ENCODE measurements around the gene NOC4L.
A peak's percentile ranks its signal among the peaks of the same experiment; 100 is the strongest.
"Not testable (repeated sequence)": the region's sequence is repeated elsewhere in the genome, so short reads cannot be mapped to it uniquely, and the experiment has no call there.

The NOC4L gene

DNA sequence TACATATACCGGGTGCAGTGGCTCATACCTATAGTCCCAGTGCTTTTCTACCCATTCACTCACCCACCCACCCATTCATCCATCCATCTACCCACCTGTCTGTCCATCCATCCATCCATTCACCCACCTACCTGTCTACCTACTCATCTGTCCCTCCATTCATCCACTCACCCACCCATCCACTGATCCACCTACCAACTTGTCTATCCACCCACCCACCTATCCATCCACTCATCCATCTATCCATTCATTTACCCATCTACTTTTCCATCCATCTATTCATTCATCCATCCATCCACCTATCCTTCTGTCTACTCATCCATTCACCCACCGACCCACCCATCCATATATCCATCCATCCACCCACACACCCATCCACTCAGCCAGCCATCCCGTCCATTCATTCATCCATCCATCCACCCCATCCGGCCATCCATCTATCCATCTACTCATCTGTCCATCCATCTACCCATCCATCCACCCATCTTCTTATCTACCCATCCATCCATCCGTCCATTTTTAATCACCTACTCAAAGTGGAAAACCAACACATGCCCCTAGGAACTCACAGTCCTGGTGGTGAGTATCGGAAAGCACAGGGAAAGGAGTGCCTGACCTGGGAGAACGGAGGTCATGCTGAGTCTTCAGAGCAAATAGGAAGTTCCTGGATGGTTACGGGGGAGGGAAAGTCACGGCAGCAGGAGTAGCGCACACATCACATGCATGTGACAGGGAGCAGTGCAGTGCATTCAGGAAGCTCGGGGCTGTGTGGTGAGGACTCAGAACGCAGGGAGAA is 20.1 kb upstream of the NOC4L start:
- no peak for DNase-seq (ENCODE audit: low spot score)

DNA sequence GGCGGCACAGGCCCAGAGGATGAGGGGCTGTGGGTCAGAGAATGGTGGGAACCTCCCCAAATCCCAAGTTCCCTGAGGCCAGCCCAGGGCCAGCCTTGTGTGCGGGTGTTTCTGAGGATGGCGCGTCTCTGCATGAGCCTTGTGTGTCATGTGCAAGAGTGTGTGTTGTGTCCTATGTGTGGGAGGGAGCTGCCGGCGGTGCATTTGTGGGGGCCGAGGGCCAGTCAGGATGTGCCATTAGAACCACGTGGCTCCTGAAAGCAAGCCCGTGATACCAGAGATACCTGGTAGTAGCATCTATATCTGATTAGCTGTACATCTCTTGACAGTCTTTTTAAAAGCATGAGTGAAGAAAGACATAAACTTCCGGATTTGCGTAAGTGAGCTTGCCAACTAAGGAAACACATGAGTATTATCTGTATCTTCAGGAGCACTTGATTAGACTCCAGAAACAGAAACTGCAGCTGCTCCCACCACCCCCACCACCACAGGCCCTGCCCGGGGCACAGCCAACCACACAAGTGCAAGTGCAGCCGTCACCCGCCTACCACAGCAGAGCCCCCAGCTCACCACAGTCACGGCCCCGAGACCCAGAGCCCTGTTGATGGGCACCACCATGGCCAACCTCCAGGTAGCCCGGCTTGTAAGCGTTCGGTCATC is 19.4 kb upstream of the NOC4L start:
- no peak for DNase-seq (ENCODE audit: low spot score)

DNA sequence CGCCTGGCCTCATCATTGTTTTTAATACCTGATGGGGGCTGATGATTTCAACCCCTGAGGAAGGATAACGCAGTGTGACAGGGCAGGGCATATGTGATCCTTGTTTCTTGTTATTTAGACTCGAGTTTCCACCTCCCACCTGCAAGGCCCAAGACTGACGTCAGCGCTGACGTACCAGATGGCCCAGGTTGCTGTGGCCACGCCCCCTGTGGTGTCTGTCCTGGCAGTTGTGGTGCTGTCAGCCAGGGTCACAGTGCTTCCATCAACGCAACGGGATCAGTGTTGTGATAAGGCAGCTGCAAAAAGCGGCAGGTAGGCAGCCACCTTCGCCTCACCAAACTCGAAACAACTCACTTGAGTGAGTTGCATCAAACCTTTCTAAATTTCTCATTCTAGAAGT is 18.5 kb upstream of the NOC4L start:
- no peak for DNase-seq (ENCODE audit: low spot score)

DNA sequence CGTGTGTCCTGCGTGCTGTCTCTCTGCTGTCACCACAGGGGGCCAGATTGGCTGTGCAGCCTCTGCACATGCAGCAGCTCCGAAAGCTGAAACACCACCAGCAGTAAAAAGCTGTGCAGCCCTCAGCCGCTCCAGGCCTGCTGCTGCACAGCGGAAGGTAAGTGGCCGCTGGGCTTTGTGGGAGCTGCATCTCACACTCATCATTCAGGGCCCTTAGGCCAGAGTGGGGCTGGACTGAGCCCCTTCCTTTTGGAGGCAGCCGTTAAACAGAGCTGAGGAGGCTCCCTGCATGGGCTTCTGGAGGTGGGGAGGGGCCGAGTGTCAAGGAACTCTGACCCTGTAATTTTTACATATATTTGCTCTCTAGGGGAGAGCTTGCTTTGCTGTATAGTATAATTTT is 17.2 kb upstream of the NOC4L start:
- DNase-seq (ENCODE audit: low spot score) = no peak

DNA sequence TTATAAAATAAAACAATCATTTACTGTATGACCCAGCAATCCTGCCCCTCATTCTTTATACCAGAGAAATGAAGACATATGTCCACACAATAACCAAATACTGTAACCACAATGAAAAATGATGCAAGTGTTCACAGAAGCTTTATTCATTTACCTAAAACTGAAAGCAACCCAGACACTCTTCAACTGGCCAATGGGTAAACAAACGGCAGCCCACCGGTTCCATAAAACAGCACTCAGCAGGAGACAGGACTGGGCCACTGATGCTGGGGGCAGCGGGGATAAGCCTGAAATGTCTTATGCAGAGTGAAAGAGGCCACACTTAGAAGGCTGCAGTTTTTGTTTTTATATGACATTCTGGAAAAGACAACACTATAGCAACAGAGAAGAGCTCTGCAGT is 15.2 kb upstream of the NOC4L start:
- DNase-seq (ENCODE audit: low spot score) = no peak

DNA sequence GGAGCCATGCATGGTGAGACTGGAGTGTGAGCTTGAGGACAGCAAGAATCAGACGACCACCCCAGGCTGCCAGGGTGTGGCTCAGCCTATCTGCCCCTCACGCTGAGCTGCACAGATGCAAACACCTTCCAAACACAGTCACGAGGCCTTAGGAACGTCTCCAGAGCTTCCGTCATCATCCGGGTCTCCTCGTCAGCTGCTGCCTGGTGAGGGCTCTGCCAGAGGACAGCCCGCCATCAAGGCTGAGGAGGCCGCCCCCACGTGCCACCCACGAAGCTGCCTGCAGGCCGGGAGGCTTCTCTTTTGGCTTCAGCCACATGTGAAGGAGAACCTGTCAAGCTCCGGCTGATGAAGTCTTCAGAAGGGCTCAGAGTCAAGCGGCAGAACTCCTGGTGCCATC is 13.6 kb upstream of the NOC4L start:
- DNase-seq (ENCODE audit: low spot score) = no peak

DNA sequence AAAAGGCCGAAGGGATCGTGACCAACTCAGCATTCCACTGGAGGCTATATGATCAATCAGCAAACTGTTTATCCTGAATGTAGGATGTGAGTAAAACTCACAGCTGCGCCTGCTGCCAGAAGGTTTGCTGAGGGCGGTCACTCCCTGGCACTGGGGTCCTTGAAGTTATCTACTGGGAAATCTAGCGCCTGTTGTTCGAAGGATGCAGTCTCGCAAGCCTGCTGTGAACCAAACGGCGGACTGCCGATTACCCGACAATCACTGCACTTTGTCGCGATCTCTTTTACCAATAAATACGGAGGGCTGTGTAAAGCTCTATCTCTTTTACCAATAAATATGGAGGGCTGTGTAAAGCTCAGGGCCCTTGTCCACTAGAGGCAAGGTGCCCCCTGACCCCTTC is 13.0 kb upstream of the NOC4L start:
- DNase-seq (ENCODE audit: low spot score) = no peak

DNA sequence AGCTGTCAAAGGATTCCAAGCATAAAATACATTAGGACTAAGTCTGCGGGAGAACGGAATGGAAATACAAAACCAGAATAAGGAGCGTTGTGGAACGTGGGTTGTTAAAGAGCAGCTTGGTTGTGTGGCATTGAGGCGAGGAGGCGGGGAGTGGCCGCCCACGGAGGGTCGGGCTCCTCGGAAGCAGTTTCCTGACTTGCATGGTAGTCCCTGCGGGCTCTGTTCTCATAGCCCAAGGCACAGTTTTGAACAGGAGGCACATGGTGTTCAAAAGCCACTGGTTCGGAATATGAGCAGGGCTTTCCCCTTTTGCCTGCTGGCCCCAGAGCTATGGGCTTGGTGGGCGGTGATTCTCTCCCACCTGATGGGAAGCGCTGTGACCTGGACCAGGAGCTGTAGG is 12.3 kb upstream of the NOC4L start:
- DNase-seq (ENCODE audit: low spot score) = no peak

DNA sequence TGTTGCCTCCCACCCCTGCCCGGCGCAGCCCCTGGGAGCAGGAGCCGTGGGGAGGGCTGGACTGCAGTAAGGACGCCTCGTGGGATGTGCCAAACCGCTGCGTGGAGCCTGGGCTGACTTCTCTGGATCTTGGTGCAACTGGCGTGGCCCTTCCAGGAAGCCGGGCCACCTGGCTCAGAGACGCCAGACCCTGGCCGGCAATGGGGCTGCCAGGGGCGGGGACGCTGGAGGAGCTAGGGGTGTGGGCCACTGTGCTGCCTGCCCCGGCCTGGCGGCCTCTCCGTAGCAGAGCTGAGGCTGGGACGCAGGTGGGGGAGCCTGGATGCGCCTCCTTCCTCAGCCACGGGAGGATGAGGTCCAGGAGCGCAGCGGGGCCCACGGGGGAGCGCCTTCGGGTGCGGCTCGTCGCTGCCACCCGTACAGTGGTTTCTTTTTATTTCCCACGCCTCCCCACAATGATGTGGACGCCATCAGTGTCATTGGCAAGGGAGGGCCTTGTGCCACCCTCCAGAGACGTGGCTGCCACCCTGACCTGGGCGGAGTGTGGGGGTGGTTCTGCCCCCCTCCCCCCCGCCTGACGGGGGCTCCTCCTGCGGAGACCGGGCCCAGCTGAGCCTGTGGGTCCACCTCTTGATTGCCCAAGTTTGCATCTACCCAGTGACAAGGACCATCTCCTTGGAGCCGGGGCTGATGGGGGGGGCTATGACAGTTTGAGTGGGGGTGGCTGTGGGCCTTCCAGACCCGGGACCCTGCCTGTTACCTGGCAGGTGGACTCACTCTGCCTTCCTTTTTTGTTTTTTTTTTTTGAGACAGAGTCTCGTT is 11.4 kb upstream of the NOC4L start:
- DNase-seq (ENCODE audit: low spot score) = no peak

DNA sequence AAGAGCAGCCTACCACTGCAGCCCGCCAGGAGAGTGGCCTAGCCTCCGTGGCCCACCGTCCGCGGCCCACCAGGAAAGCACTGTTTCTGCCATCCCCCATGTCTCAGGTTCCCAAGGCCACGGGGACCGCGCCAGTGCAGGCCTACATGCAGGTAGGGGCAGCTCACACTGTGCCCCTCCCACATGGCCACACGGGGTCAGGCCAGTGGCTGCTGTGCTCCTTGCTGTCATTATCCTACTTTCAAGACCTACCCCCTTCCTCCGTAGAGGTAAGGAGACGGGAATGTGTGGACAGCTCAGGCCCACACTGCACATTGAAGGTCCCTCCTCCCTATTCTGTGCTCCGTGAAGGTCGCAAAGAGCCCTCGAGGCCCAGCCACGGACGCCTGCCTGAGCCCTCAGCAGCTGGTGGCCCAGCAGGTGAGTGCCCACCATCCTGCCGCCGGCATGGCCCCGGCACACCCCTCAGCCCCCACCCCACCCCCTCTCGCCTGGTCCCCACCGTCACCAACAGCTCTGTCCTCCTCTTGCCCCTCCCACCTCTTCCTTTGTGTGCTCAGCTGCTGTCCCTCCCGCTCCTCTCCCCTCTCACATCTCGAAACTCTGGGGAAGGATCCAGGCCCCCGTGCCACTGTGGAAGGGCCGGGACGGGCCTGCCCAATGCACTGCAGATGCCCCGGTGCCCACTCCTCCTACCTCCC is 10.2 kb upstream of the NOC4L start:
- DNase-seq (ENCODE audit: low spot score) = peak; percentile 61

DNA sequence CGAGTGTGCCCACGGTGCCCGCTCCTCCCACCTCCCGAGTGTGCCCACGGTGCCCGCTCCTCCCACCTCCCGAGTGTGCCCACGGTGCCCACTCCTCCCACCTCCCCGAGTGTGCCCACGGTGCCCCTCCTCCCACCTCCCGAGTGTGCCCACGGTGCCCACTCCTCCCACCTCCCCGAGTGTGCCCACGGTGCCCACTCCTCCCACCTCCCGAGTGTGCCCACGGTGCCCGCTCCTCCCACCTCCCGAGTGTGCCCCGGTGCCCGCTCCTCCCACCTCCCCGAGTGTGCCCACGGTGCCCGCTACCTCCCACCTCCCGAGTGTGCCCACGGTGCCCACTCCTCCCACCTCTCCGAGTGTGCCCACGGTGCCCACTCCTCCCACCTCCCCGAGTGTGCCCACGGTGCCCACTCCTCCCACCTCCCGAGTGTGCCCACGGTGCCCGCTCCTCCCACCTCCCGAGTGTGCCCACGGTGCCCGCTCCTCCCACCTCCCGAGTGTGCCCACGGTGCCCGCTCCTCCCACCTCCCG is 9.5 kb upstream of the NOC4L start:
- not testable (repeated sequence) for DNase-seq (ENCODE audit: low spot score)

DNA sequence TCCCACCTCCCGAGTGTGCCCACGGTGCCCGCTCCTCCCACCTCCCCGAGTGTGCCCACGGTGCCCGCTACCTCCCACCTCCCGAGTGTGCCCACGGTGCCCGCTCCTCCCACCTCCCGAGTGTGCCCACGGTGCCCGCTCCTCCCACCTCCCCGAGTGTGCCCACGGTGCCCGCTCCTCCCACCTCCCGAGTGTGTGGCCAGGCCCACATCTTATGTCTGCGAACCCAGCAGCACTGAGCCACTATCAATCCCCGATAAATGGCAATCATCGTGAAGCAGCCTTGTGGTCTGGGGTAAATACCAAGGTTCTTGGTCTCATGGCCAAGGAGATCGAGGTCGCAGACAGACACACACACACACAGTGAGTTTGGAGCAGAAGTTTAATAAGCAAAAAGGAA is 8.0 kb upstream of the NOC4L start:
- DNase-seq (ENCODE audit: low spot score) = not testable (repeated sequence)

DNA sequence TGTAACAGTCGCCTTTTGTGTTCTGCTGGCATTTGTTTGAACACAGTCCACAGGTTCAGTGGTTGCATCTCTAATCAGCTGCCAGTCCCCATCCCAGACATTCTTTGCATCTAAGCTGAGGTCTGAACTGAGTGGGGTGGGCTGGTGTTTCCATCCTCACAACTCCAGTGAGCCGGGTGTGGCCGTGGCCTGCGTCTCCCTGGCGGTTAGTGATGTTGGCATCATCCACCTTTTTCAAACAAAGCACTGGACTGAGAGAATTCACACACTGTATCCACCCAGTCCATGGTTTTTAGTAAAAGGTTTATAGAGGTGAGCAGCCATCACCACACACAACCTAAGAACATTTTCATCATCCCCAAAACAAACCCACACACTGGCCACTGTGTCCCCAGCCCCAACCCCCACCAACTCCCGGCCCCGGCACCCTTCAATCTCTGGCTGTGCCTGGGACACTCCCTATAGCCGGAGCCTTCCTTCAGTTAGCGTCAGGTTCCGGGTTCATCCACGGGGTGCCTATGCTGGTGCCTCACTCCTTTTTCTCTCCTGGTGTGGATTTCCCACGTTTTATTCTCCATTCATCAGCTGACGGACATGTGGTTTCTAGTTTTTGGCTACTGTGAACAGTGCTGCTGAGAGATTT is 6.7 kb upstream of the NOC4L start:
- DNase-seq (ENCODE audit: low spot score) = no peak

DNA sequence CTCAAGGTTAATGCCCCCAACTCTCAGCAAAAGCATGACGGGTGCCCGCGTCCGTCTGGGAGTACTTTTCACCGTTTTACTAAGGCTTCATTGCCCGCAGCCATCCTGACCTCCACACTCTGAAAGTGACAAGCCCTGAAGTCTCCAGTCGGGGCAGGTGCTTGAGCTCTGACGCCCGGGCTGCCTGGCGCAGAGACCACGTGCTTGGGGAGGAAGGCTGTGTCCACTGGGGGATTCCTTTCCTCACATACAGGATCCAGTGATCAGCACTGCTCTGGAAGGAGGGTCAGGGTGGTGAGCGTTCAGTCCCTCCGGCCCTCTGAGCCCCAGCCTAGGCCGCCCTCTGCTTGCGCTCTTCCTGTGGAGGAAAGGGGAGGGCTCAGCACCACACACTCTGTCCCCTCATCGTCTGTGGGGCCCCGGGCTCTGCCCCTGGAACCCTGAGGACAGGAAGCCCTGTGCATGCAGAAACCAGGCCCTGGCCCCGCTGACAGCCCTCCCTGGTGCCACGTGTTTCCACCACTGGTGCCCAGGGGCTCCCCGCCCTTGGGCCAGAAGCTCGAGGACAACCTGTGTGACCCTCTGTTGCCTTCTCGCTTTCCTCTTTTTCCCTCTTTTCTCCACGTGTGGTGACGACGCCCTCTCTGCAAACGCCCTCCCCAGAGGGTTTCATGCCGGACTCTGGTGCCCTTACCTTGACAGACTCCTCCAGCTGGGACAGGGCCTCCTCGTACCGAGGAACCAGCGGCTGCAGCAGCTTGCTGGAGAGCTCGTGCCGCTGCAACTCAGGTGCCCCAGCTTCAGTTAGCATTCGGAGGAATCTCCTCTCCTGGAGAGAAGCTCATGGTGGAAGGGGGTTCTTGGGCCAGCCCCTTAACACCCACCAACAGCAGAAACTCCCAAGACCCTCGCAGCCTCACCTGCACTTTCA is 5.1 kb upstream of the NOC4L start:
- no peak for DNase-seq (ENCODE audit: low spot score)

DNA sequence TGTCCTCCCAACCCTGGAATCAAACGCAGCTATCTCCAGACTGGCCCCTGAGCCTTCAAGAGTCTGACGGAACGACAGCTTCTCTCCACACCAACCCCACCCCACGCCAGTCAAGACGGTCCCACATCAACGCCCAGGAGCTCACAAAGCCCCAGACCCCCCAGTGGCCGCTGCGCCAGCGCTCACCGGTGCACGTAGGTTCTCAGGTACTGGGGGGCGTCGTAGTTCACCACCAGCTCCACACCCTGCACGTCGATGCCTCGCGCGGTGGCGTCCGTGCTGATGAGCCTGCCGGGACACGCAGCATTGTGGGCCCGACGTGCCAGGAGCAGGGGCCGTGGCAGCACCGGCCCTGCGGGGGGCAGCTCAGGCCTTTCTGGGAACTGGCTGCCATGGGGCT is 4.3 kb upstream of the NOC4L start:
- no peak for DNase-seq (ENCODE audit: low spot score)

DNA sequence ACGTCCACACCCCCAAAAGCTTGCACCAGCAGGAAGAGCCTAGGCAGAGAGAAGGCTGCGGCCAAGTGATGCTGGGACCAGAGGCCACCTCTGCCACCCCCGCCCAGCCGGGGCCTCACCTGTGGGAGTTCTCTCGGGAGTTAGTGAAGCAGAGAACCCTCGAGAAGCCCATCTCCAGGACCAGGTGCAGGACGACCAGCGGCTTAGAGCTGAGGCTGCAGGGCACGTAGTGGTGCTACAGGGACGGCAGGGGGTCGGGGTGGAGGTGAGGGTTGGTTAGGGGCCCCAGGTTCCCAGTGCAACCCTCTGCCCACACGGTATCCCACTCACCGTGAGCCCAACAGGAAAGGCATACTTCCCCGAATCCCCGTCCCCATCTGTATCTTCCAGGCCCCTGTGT is 3.8 kb upstream of the NOC4L start:
- no peak for DNase-seq (ENCODE audit: low spot score)

DNA sequence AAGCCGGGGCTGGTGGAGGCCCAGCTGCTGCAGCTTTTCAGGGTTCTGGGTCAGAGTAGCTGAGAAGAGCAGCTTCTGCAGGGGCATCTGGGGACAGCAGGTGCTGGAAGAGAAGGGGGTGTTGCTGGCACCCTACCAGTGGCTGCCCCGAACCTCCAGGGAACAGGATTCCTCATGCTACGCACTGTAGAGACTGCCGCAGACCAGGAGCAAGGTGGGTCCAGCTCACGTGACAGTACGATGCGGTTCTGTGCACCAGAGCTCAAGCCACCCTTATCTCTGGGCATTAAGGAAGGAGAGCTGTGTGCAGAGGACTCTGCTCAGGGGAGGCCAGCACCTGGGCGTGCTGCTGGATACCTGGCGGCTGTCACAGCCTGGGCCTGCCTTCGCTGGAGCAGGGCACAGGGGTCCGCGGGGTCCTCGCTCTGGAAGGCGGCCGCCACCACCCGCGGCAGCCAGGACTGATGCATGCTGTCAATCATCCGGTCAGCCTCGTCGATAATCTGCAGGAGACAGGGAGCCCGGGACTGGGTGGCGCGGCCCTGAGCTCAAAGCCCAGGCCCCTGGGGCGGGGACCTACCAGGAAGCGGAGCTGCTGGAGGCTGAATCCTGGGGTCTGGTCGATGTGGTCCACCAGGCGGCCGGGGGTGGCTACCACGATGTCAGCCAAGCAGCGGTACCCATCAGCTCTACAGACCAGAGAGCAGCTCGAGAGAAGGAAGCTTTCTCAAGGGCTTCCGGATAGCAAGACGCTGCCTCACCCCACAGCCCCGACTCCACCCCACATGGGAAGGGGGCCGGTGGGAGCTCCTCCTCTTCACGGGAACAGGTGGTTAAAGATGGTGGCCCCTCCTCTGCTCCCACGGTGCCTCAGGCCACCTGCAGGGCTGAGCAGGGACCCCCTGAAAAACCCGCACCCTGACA is 3.1 kb upstream of the NOC4L start:
- DNase-seq (ENCODE audit: low spot score) = no peak

DNA sequence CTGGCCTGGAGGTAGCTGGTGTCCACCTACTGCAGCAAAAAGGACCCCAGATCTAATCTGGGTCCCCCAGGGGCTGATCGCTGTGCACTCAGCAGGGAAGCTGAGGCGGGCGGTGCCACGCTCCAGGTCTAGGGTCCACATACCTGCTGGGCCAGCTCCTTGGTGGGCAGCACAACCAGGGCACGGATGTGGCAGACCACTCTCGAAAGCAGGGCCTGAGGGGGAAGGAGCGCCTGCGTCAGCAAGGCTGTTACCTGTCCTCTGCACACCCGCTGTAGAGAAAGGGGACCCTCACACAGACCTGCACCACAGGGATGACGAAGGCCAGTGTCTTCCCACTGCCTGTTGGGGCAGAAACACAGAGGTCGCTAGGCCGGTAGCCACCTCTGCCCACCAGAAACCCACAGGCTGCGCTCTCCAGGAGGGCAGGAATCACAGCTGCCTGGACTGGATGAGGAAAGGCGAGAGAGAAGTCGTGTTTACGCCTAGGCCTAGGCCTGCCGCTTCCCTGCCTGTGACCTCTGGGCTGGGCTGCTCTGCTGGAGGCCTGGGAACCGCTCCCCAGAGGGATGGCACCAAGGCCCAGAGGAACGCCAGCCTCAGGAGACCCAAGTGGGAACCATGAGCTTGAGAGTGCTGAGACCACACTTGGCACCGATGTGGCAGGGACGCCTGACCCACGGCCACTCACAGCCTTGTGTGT is 2.1 kb upstream of the NOC4L start:
- no peak for DNase-seq (ENCODE audit: low spot score)

Data from iPS-NIHi11 (cell line).